ENCODE results near the gene AATK.

The AATK gene

GRCh38 chr17:81166033-81166492, at the start of gene AATK:
TSS of gene AATK (minus strand) at chr17:81166221. CDS start at chr17:81165992, 229 bp downstream.
- Histone ChIP-seq H3K36me3 (no peaks in the 10 kb centered on the region), H3K27me3 (peaks cover 60% of the 10 kb centered on the region), H3K4me2 (peak within 1 kb of the TSS; percentile 90), H4K20me1 (peaks cover 19% of the 10 kb centered on the region), H3K9me3 (no peaks in the 10 kb centered on the region), H3K4me3 (peak within 1 kb of the TSS; percentile 64), H3K9ac (0 out of 2 replicates have a peak within 1 kb of the TSS, but pooled peaks have one; percentile 12), H3K27ac (peak within 1 kb of the TSS; percentile 14), H3K4me1 (peaks cover 74% of the 10 kb centered on the region)
- no peak for TF ChIP-seq Cebpa-rat (IDR thresholded peaks at IDR 0.05)

GRCh38 chr17:81213978-81214377, 48.0 kb upstream of the AATK start:
- no peak for TF ChIP-seq Cebpa-rat (IDR thresholded peaks at IDR 0.05)
- peaks cover 35% of the 10 kb centered on the region for H4K20me1 ChIP-seq

GRCh38 chr17:81212365-81212764, 46.3 kb upstream of the AATK start:
- no peaks in the 10 kb centered on the region for H3K27me3 ChIP-seq
- no peak overlapping the region for H3K9ac ChIP-seq
- peaks cover 48% of the 10 kb centered on the region for H4K20me1 ChIP-seq
- H3K27ac ChIP-seq, result no peak overlapping the region
- H3K4me1 ChIP-seq, result peaks cover 45% of the 10 kb centered on the region
- no peak overlapping the region for H3K4me2 ChIP-seq
- no peaks in the 10 kb centered on the region for H3K9me3 ChIP-seq
- H3K36me3 ChIP-seq, result peaks cover 39% of the 10 kb centered on the region
- no peak overlapping the region for H3K4me3 ChIP-seq
- no peak for TF ChIP-seq Cebpa-rat (IDR thresholded peaks at IDR 0.05)

More at GRCh38 chr17:81213978-81214377, 48.0 kb upstream of the AATK start:
- no peak overlapping the region for H3K4me3 ChIP-seq
- H3K27ac ChIP-seq, result no peak overlapping the region
- no peak overlapping the region for H3K9ac ChIP-seq
- no peaks in the 10 kb centered on the region for H3K9me3 ChIP-seq
- no peak overlapping the region for H3K4me2 ChIP-seq
- peaks cover 43% of the 10 kb centered on the region for H3K36me3 ChIP-seq
- H3K4me1 ChIP-seq, result peaks cover 31% of the 10 kb centered on the region
- no peaks in the 10 kb centered on the region for H3K27me3 ChIP-seq

GRCh38 chr17:81210868-81211267, 44.8 kb upstream of the AATK start:
- peak overlapping the region; percentile 79 for H3K4me2 ChIP-seq
- H3K4me3 ChIP-seq, result no peak overlapping the region

GRCh38 chr17:81210466-81210865, 44.4 kb upstream of the AATK start:
- Histone ChIP-seq H3K9me3 (no peaks in the 10 kb centered on the region), H4K20me1 (peaks cover 67% of the 10 kb centered on the region), H3K36me3 (peaks cover 20% of the 10 kb centered on the region), H3K9ac (peak overlapping the region; percentile 39), H3K27ac (peak overlapping the region; percentile 39; the same call in 1 of the 2 replicates), H3K4me2 (peak overlapping the region; percentile 79), H3K27me3 (no peaks in the 10 kb centered on the region), H3K4me3 (no peak overlapping the region), H3K4me1 (peaks cover 64% of the 10 kb centered on the region)
- no peak for TF ChIP-seq Cebpa-rat (IDR thresholded peaks at IDR 0.05)

More at GRCh38 chr17:81210868-81211267, 44.8 kb upstream of the AATK start:
- no peak for TF ChIP-seq Cebpa-rat (IDR thresholded peaks at IDR 0.05)
- H4K20me1 ChIP-seq, result peaks cover 63% of the 10 kb centered on the region
- H3K9ac ChIP-seq, result peak overlapping the region; percentile 39
- H3K4me1 ChIP-seq, result peaks cover 60% of the 10 kb centered on the region
- H3K9me3 ChIP-seq, result no peaks in the 10 kb centered on the region
- peaks cover 25% of the 10 kb centered on the region for H3K36me3 ChIP-seq
- H3K27ac ChIP-seq, result peak overlapping the region; percentile 39; the same call in 1 of the 2 replicates
- H3K27me3 ChIP-seq, result no peaks in the 10 kb centered on the region

- Histone ChIP-seq H3K27me3 (no peaks in the 10 kb centered on the region), H3K27ac (0 out of 2 replicates have a peak overlapping the region, but pooled peaks have one; percentile 4), H3K4me2 (no peak overlapping the region), H3K36me3 (peaks cover 18% of the 10 kb centered on the region), H3K4me1 (peaks cover 74% of the 10 kb centered on the region), H4K20me1 (peaks cover 74% of the 10 kb centered on the region), H3K9ac (no peak overlapping the region), H3K4me3 (no peak overlapping the region), H3K9me3 (no peaks in the 10 kb centered on the region)
- TF ChIP-seq Cebpa-rat (IDR thresholded peaks at IDR 0.05), result no peak
Measured at GRCh38 chr17:81209141-81209540, 43.1 kb upstream of the AATK start.

- Histone ChIP-seq H3K4me3 (no peak overlapping the region), H3K9ac (no peak overlapping the region), H3K9me3 (no peaks in the 10 kb centered on the region), H3K36me3 (peaks cover 22% of the 10 kb centered on the region), H4K20me1 (peaks cover 78% of the 10 kb centered on the region), H3K27me3 (no peaks in the 10 kb centered on the region), H3K27ac (0 out of 2 replicates have a peak overlapping the region, but pooled peaks have one; percentile 4), H3K4me2 (no peak overlapping the region), H3K4me1 (peaks cover 77% of the 10 kb centered on the region)
- no peak for TF ChIP-seq Cebpa-rat (IDR thresholded peaks at IDR 0.05)
Measured at GRCh38 chr17:81208651-81209050, 42.6 kb upstream of the AATK start.

- Histone ChIP-seq H3K4me2 (peak overlapping the region; percentile 66), H3K27me3 (no peaks in the 10 kb centered on the region), H3K4me1 (peaks cover 81% of the 10 kb centered on the region), H3K36me3 (peaks cover 26% of the 10 kb centered on the region), H3K4me3 (no peak overlapping the region), H3K9me3 (no peaks in the 10 kb centered on the region), H3K27ac (peak overlapping the region; percentile 72), H3K9ac (no peak overlapping the region), H4K20me1 (peaks cover 75% of the 10 kb centered on the region)
- no peak for TF ChIP-seq Cebpa-rat (IDR thresholded peaks at IDR 0.05)
Measured at GRCh38 chr17:81207610-81208581, 41.9 kb upstream of the AATK start.

GRCh38 chr17:81206657-81207056, 40.6 kb upstream of the AATK start:
- Histone ChIP-seq H4K20me1 (peaks cover 66% of the 10 kb centered on the region), H3K36me3 (peaks cover 27% of the 10 kb centered on the region), H3K4me2 (peak overlapping the region; percentile 66), H3K4me3 (no peak overlapping the region), H3K9me3 (no peaks in the 10 kb centered on the region), H3K27me3 (no peaks in the 10 kb centered on the region), H3K9ac (no peak overlapping the region), H3K27ac (peak overlapping the region; percentile 72; the same call in 1 of the 2 replicates), H3K4me1 (peaks cover 83% of the 10 kb centered on the region)
- no peak for TF ChIP-seq Cebpa-rat (IDR thresholded peaks at IDR 0.05)

- Histone ChIP-seq H3K27me3 (no peaks in the 10 kb centered on the region), H4K20me1 (peaks cover 61% of the 10 kb centered on the region), H3K36me3 (peaks cover 27% of the 10 kb centered on the region), H3K9me3 (no peaks in the 10 kb centered on the region), H3K27ac (0 out of 2 replicates have a peak overlapping the region, but pooled peaks have one; percentile 72), H3K4me2 (peak overlapping the region; percentile 66), H3K4me1 (peaks cover 83% of the 10 kb centered on the region), H3K9ac (no peak overlapping the region), H3K4me3 (no peak overlapping the region)
- no peak for TF ChIP-seq Cebpa-rat (IDR thresholded peaks at IDR 0.05)
Measured at GRCh38 chr17:81206166-81206565, 40.1 kb upstream of the AATK start.
